IMR-90 (cell line): ENCODE results near the gene ARFIP1. TPM values are rescaled to one million over a fixed set of nuclear protein-coding genes. Genes with fewer than 3 reads are reported as not detected.

Experiments
- ATAC-seq: fragments of 200-7000 bp; cut with Tn5 transposase; 2 replicates; pipeline ENCODE4 v1.9.1; 2020; ENCODE audit warnings: low read depth, mild to moderate bottlenecking, moderate library complexity
- BruUV-seq: library from RNA; stranded (reverse); fragments of 400-500 nt; replicated peaks from 2 replicates; lab custom pipeline; 2021; lab: Mats Ljungman, UMichigan
- CTCF ChIA-PET: fragments of 300-600 bp; formaldehyde crosslinking; extraction: SDS; loops from one replicate; lab custom pipeline; 2021; ENCODE audit warnings: antibody characterized with exemption; lab: Yijun Ruan, JAX
- POLR2A ChIA-PET: fragments of 300-600 bp; sonication (Branson Sonifier 250); formaldehyde crosslinking; loops from one replicate; lab custom pipeline; 2022; ENCODE audit warnings: antibody characterized with exemption; ENCODE audit not compliant: unreplicated experiment; lab: Charles Lee
- DNase-seq: peaks from one replicate; pipeline ENCODE4 v3.0.0; 2013
- H2AFZ ChIP-seq: replicated peaks from 2 replicates; pipeline ENCODE3; 2013; ENCODE audit warnings: low read length, mild to moderate bottlenecking; ENCODE audit not compliant: poor library complexity
- H2AK5ac ChIP-seq: 2 replicates; pipeline ENCODE4 v1.6.1; 2013; ENCODE audit warnings: low read depth, low read length, inconsistent platforms
- H2AK9ac ChIP-seq: replicated peaks from 2 replicates; pipeline ENCODE3; 2013; ENCODE audit warnings: mild to moderate bottlenecking, low read depth, low read length, moderate library complexity; ENCODE audit not compliant: poor library complexity
- H2BK120ac ChIP-seq: 2 replicates; pipeline ENCODE4 v1.6.1; 2013; ENCODE audit warnings: low read depth, low read length, inconsistent platforms
- H2BK15ac ChIP-seq: 3 replicates; pipeline ENCODE4 v1.6.1; 2013; ENCODE audit warnings: low read depth, low read length, inconsistent platforms
- H2BK20ac ChIP-seq: 2 replicates; pipeline ENCODE4 v1.6.1; 2013; ENCODE audit warnings: low read depth, mild to moderate bottlenecking, inconsistent platforms, low read length, moderate library complexity
- H2BK5ac ChIP-seq: 2 replicates; pipeline ENCODE4 v1.6.1; 2013; ENCODE audit warnings: mild to moderate bottlenecking, low read depth, low read length, inconsistent platforms; ENCODE audit not compliant: poor library complexity, severe bottlenecking
- H3K14ac ChIP-seq: replicated peaks from 2 replicates; pipeline ENCODE4 v1.6.1; 2013; ENCODE audit warnings: low read depth, low read length, inconsistent platforms
- H3K18ac ChIP-seq: 2 replicates; pipeline ENCODE4 v1.6.1; 2013; ENCODE audit warnings: low read depth, low read length, control low read depth
- H3K23ac ChIP-seq: 2 replicates; pipeline ENCODE4 v1.6.1; 2013; ENCODE audit warnings: low read depth, low read length, inconsistent platforms
- H3K27ac ChIP-seq: 2 replicates; pipeline ENCODE4 v1.5.1; 2013; ENCODE audit warnings: mild to moderate bottlenecking, control low read depth, low read length; ENCODE audit not compliant: insufficient read depth
- H3K27me3 ChIP-seq: 2 replicates; pipeline ENCODE4 v1.6.1; 2013; ENCODE audit warnings: low read length; ENCODE audit not compliant: control insufficient read depth, insufficient read depth
- H3K36me3 ChIP-seq: 2 replicates; pipeline ENCODE4 v1.6.1; 2013; ENCODE audit warnings: low read length, mixed read lengths; ENCODE audit not compliant: control insufficient read depth, insufficient read depth
- H3K4ac ChIP-seq: 2 replicates; pipeline ENCODE4 v1.6.1; 2013; ENCODE audit warnings: low read depth, low read length, inconsistent platforms
- H3K4me1 ChIP-seq: 2 replicates; pipeline ENCODE4 v1.6.1; 2013; ENCODE audit warnings: low read length, mixed read lengths; ENCODE audit not compliant: control insufficient read depth, insufficient read depth
- H3K4me2 ChIP-seq: 2 replicates; pipeline ENCODE4 v1.6.1; 2013; ENCODE audit warnings: low read depth, mild to moderate bottlenecking, control low read depth, low read length, moderate library complexity
- H3K4me3 ChIP-seq: 2 replicates; pipeline ENCODE4 v1.5.1; 2013; ENCODE audit warnings: low read depth, mild to moderate bottlenecking, control low read depth, low read length, moderate library complexity; ENCODE audit not compliant: insufficient read depth
- H3K56ac ChIP-seq: 2 replicates; pipeline ENCODE4 v1.6.1; 2013; ENCODE audit warnings: low read length, inconsistent platforms; ENCODE audit not compliant: insufficient read depth; ENCODE audit errors: extremely low read depth
- H3K79me1 ChIP-seq, 2 experiments: 2 replicates each; pipeline ENCODE4 v1.6.1; 2013; ENCODE audit warnings: low read length in 2 of 2, inconsistent platforms in 1 of 2, low read depth in 1 of 2
- H3K9ac ChIP-seq: 2 replicates; pipeline ENCODE4 v1.6.1; 2013; ENCODE audit warnings: low read depth, low read length, control low read depth
- H3K9me1 ChIP-seq: 2 replicates; pipeline ENCODE4 v1.6.1; 2013; ENCODE audit warnings: low read length, inconsistent platforms; ENCODE audit not compliant: insufficient read depth
- H3K9me3 ChIP-seq: 2 replicates; pipeline ENCODE4 v1.6.1; 2013; ENCODE audit warnings: low read length; ENCODE audit not compliant: control insufficient read depth, insufficient read depth
- H4K20me1 ChIP-seq: 2 replicates; pipeline ENCODE4 v1.6.1; 2013; ENCODE audit warnings: low read length, inconsistent platforms; ENCODE audit not compliant: insufficient read depth
- H4K5ac ChIP-seq: 2 replicates; pipeline ENCODE4 v1.6.1; 2013; ENCODE audit warnings: mild to moderate bottlenecking, low read depth, low read length, control low read depth
- H4K8ac ChIP-seq, 2 experiments: 2 replicates each; pipeline ENCODE4 v1.6.1; 2013; ENCODE audit warnings: low read depth in 2 of 2, low read length in 2 of 2, control low read depth in 1 of 2, inconsistent platforms in 1 of 2
- H4K91ac ChIP-seq: 2 replicates; pipeline ENCODE4 v1.6.1; 2013; ENCODE audit warnings: low read depth, low read length, inconsistent platforms; ENCODE audit not compliant: insufficient read depth
- BHLHE40 ChIP-seq: fragments of 150-350 bp; IDR thresholded peaks from 2 replicates; pipeline ENCODE4 v1.6.1; 2016; ENCODE audit warnings: mild to moderate bottlenecking, low read depth, low read length
- CEBPB ChIP-seq: IDR thresholded peaks from 2 replicates; pipeline ENCODE4 v1.6.1; 2012; ENCODE audit warnings: low read depth, low read length, improper control_type of control experiment
- CHD1 ChIP-seq: IDR thresholded peaks from 2 replicates; pipeline ENCODE4 v1.6.1; 2012; ENCODE audit warnings: low read depth, low read length, improper control_type of control experiment
- CTCF ChIP-seq: conservative IDR thresholded peaks from 2 replicates; pipeline ENCODE4 v1.5.1; 2012; ENCODE audit warnings: mild to moderate bottlenecking, low read depth, low read length, improper control_type of control experiment
- ELK1 ChIP-seq: fragments of 150-350 bp; IDR thresholded peaks from 2 replicates; pipeline ENCODE4 v1.6.1; 2016; ENCODE audit warnings: low read depth, mild to moderate bottlenecking, low read length, moderate library complexity, borderline replicate concordance
- FOS ChIP-seq: fragments of 150-350 bp; IDR thresholded peaks from 2 replicates; pipeline ENCODE4 v1.6.1; 2016; ENCODE audit warnings: low read depth, low read length
- MAFK ChIP-seq: IDR thresholded peaks from 2 replicates; pipeline ENCODE4 v1.6.1; 2012; ENCODE audit warnings: low read depth, low read length, improper control_type of control experiment
- MAZ ChIP-seq: IDR thresholded peaks from 2 replicates; pipeline ENCODE4 v1.6.1; 2012; ENCODE audit warnings: low read depth, mild to moderate bottlenecking, low read length, improper control_type of control experiment, moderate library complexity, borderline replicate concordance
- MXI1 ChIP-seq: IDR thresholded peaks from 2 replicates; pipeline ENCODE4 v1.6.1; 2012; ENCODE audit warnings: low read depth, mild to moderate bottlenecking, low read length, moderate library complexity, borderline replicate concordance
- NFE2L2 ChIP-seq: fragments of 150-350 bp; IDR thresholded peaks from 2 replicates; pipeline ENCODE4 v1.6.1; 2016; ENCODE audit warnings: low read depth, mild to moderate bottlenecking, low read length
- POLR2A ChIP-seq: IDR thresholded peaks from 2 replicates; pipeline ENCODE4 v1.6.1; 2012; ENCODE audit warnings: mild to moderate bottlenecking, low read depth, low read length
- RAD21 ChIP-seq: IDR thresholded peaks from 2 replicates; pipeline ENCODE4 v1.6.1; 2012; ENCODE audit warnings: low read length, improper control_type of control experiment
- RCOR1 ChIP-seq: IDR thresholded peaks from 2 replicates; pipeline ENCODE4 v1.6.1; 2012; ENCODE audit warnings: mild to moderate bottlenecking, low read length, improper control_type of control experiment; ENCODE audit not compliant: insufficient replicate concordance
- RFX5 ChIP-seq: IDR thresholded peaks from 2 replicates; pipeline ENCODE4 v1.8.0; 2012; ENCODE audit warnings: low read depth, mild to moderate bottlenecking, low read length, moderate library complexity
- SMC3 ChIP-seq: fragments of 150-350 bp; IDR thresholded peaks from 2 replicates; pipeline ENCODE4 v1.6.1; 2016; ENCODE audit warnings: low read depth, mild to moderate bottlenecking, antibody characterized with exemption, low read length, moderate library complexity
- USF2 ChIP-seq: fragments of 150-350 bp; IDR thresholded peaks from 2 replicates; pipeline ENCODE4 v1.6.1; 2017; ENCODE audit warnings: mild to moderate bottlenecking, antibody characterized with exemption, low read length, low read depth
- WGBS, 2 experiments: methylation state at CpG; one replicate each; pipeline versions ENCODE4 v1.1.5 to v1.1.7; 2013; ENCODE audit warnings: missing lambda C conversion rate in 2 of 2; ENCODE audit not compliant: insufficient read length in 1 of 2; ENCODE audit errors: extremely low coverage in 2 of 2; 5-methylcytosine and 5-hydroxymethylcytosine counted together
- dilution Hi-C: fragments of 300-500 bp; cut with HindIII; formaldehyde crosslinking; loops from one replicate; pipeline ENCODE4 v1.14.3; 2018; ENCODE audit warnings: low sequenced_read_pairs; ENCODE audit not compliant: unreplicated experiment
- in situ Hi-C: fragments of 300-500 bp; cut with MboI; formaldehyde crosslinking; loops from 3 replicates; pipeline ENCODE4 v1.14.3; 2019; ENCODE audit warnings: low sequenced_read_pairs, inconsistent platforms, mixed read lengths
- intact Hi-C: fragments of 100-400 bp; cut with micrococcal nuclease; formaldehyde crosslinking; loops from 2 replicates; pipeline ENCODE4 v1.10.0; 2022
- polyA plus RNA-seq, 3 experiments: library from polyadenylated mRNA; depleted of rRNA; stranded (reverse); fragments of >200 nt; gene quantifications; 2 replicates each; pipeline ENCODE4 v1.2.3, GENCODE V29; 2012; ENCODE audit warnings: low replicate concordance in 1 of 3
- total RNA-seq: library from RNA; depleted of rRNA; stranded (reverse); fragments of >200 nt; gene quantifications from 2 replicates; pipeline ENCODE4 v1.2.3, GENCODE V29; 2012

Gene ARFIP1
- total and polyA plus RNA-seq, 2 of the 4 experiments (the other 2 are of a cell fraction), result 12.7 to 30.5 TPM

GRCh38 chr4:152822323-152822722 is 42.6 kb downstream of the ARFIP1 start:
- TF ChIP-seq ELK1, result no peak
- no peak for TF ChIP-seq CTCF
- TF ChIP-seq RFX5, result no peak
- TF ChIP-seq POLR2A, result no peak
- no peak for TF ChIP-seq USF2
- TF ChIP-seq MAFK, result no peak
- TF ChIP-seq BHLHE40, result no peak
- TF ChIP-seq RCOR1, result no peak
- TF ChIP-seq CHD1, result no peak
- no peak for TF ChIP-seq RAD21
- TF ChIP-seq FOS, result no peak
- TF ChIP-seq SMC3, result no peak
- TF ChIP-seq NFE2L2, result no peak
- TF ChIP-seq MXI1, result no peak
- TF ChIP-seq MAZ, result no peak
- no peak for TF ChIP-seq CEBPB
- H2BK15ac ChIP-seq, result no peak overlapping the region
- no peaks in the 10 kb centered on the region for H3K27me3 ChIP-seq
- DNase-seq (no peak), ATAC-seq (no peak)
- peaks cover 2% of the 10 kb centered on the region; the same call in 1 of the 2 replicates for H3K36me3 ChIP-seq
- in situ Hi-C loops (no loop called here), dilution Hi-C loops (no loop called here), intact Hi-C loops (no loop called here)
- no peak overlapping the region for H2BK5ac ChIP-seq
- no peak overlapping the region for H2AFZ ChIP-seq
- no peak overlapping the region for H4K91ac ChIP-seq
- H3K14ac ChIP-seq, result no peak overlapping the region
- H3K9me3 ChIP-seq, result no peaks in the 10 kb centered on the region
- no peak overlapping the region for H3K9ac ChIP-seq
- H4K20me1 ChIP-seq, result no peaks in the 10 kb centered on the region; the same call in 1 of the 2 replicates
- BruUV-seq, result no TSS peak
- H3K23ac ChIP-seq, result no peak overlapping the region
- no peak overlapping the region for H3K27ac ChIP-seq
- no peaks in the 10 kb centered on the region; the same call in 1 of the 2 replicates for H3K9me1 ChIP-seq
- no peaks in the 10 kb centered on the region for H3K4me1 ChIP-seq
- no peak overlapping the region for H4K5ac ChIP-seq
- no peak overlapping the region for H2AK5ac ChIP-seq
- CTCF ChIA-PET, result no interaction called here
- no peak overlapping the region for H3K18ac ChIP-seq
- H3K4me3 ChIP-seq, result no peak overlapping the region
- no peak overlapping the region for H3K4ac ChIP-seq
- no peak overlapping the region for H2BK20ac ChIP-seq
- peaks cover 12 to 13% of the 10 kb centered on the region in 2 experiments; a peak in 3 of 4 replicates for H3K79me1 ChIP-seq
- H4K8ac ChIP-seq, result no peak overlapping the region
- no peak overlapping the region for H2AK9ac ChIP-seq
- no peak overlapping the region for H2BK120ac ChIP-seq
- POLR2A ChIA-PET, result no interaction called here
- H3K4me2 ChIP-seq, result no peak overlapping the region
- WGBS, 2 experiments, result no CpG with 5 or more reads among the region's 1 CpG
- H3K56ac ChIP-seq, result no peak overlapping the region
